H1 (cell line): ENCODE results near the gene GARS1. TPM values are rescaled to one million over a fixed set of nuclear protein-coding genes. Genes with fewer than 3 reads are reported as not detected.

Experiments used
- CTCF ChIA-PET: fragments of 300-600 bp; sonication (Branson Sonifier 250); formaldehyde crosslinking; loops from one replicate; lab custom pipeline; 2021; ENCODE audit not compliant: partially characterized antibody; lab: Charles Lee
- POLR2A ChIA-PET: fragments of 300-600 bp; sonication (Branson Sonifier 250); formaldehyde crosslinking; loops from one replicate; lab custom pipeline; 2021; ENCODE audit warnings: inconsistent platforms; ENCODE audit not compliant: partially characterized antibody; lab: Charles Lee
- DNase-seq, 2 experiments: peaks; one replicate each; pipeline versions ENCODE4 v3.0.0 to v3.0.0-alpha.2; 2010 to 2022; ENCODE audit warnings: low spot score in 2 of 2, low read depth in 1 of 2, mixed read lengths in 1 of 2
- FAIRE-seq: peaks from 2 replicates; lab custom pipeline; 2011; peaks lifted over from hg19 to GRCh38; lab: Jason Lieb, UNC
- H2AFZ ChIP-seq: 2 replicates; pipeline ENCODE4 v1.8.1; 2012; ENCODE audit warnings: low read length, inconsistent platforms
- H2AK5ac ChIP-seq: 2 replicates; pipeline ENCODE4 v1.6.1; 2013; ENCODE audit warnings: low read depth, low read length
- H2BK120ac ChIP-seq: replicated peaks from 2 replicates; pipeline ENCODE3; 2013; ENCODE audit warnings: low read depth, low read length, inconsistent platforms
- H2BK12ac ChIP-seq: 2 replicates; pipeline ENCODE4 v1.6.1; 2013; ENCODE audit warnings: low read depth, low read length
- H2BK15ac ChIP-seq: 2 replicates; pipeline ENCODE4 v1.6.1; 2013; ENCODE audit warnings: low read length
- H2BK20ac ChIP-seq: 2 replicates; pipeline ENCODE4 v1.6.1; 2013; ENCODE audit warnings: low read length
- H2BK5ac ChIP-seq: 2 replicates; pipeline ENCODE4 v1.6.1; 2013; ENCODE audit warnings: low read depth, low read length
- H3K14ac ChIP-seq: 2 replicates; pipeline ENCODE4 v1.6.1; 2013; ENCODE audit warnings: inconsistent platforms; ENCODE audit not compliant: insufficient read length
- H3K18ac ChIP-seq: 2 replicates; pipeline ENCODE4 v1.6.1; 2013; ENCODE audit warnings: low read length; ENCODE audit errors: extremely low read depth
- H3K23ac ChIP-seq: 2 replicates; pipeline ENCODE4 v1.6.1; 2013; ENCODE audit warnings: inconsistent platforms; ENCODE audit not compliant: insufficient read length
- H3K23me2 ChIP-seq: 2 replicates; pipeline ENCODE4 v1.6.1; 2013; ENCODE audit warnings: low read depth, low read length
- H3K27ac ChIP-seq: 2 replicates; pipeline ENCODE4 v1.6.1; 2011; ENCODE audit warnings: low read depth, low read length, inconsistent platforms
- H3K27me3 ChIP-seq, 4 experiments: replicated peaks in 1 of 4; 1 replicate in 1 of 4; 2 replicates in 3 of 4; pipeline versions ENCODE4 v1.6.1 to v1.8.1; 2011 to 2013; ENCODE audit warnings: low read length in 3 of 4, mild to moderate bottlenecking in 3 of 4, inconsistent platforms in 2 of 4, mixed read lengths in 2 of 4, moderate library complexity in 1 of 4; ENCODE audit not compliant: control insufficient read depth in 3 of 4, insufficient read depth in 3 of 4; ENCODE audit errors: extremely low read depth in 1 of 4
- H3K36me3 ChIP-seq, 4 experiments: 2 replicates each; pipeline versions ENCODE4 v1.6.1 to v1.8.1; 2011 to 2013; ENCODE audit warnings: mild to moderate bottlenecking in 4 of 4, low read length in 3 of 4, moderate library complexity in 2 of 4, control low read depth in 1 of 4, inconsistent platforms in 1 of 4; ENCODE audit not compliant: insufficient read depth in 4 of 4, control insufficient read depth in 2 of 4
- H3K4ac ChIP-seq: replicated peaks from 2 replicates; pipeline ENCODE3; 2013; ENCODE audit warnings: low read length, low read depth, mixed read lengths, inconsistent platforms; ENCODE audit not compliant: insufficient read length
- H3K4me1 ChIP-seq, 4 experiments: replicated peaks in 1 of 4; 1 replicate in 1 of 4; 2 replicates in 3 of 4; pipeline versions ENCODE4 v1.6.1 to v1.8.1; 2011 to 2013; ENCODE audit warnings: low read length in 3 of 4, inconsistent platforms in 2 of 4, mixed read lengths in 1 of 4; ENCODE audit not compliant: insufficient read depth in 4 of 4, control insufficient read depth in 3 of 4
- H3K4me2 ChIP-seq, 2 experiments: 2 replicates each; pipeline versions ENCODE4 v1.6.1 to v1.8.1; 2011 to 2013; ENCODE audit warnings: low read depth in 2 of 2, low read length in 2 of 2, control low read depth in 1 of 2, inconsistent platforms in 1 of 2, mild to moderate bottlenecking in 1 of 2; ENCODE audit not compliant: insufficient read depth in 1 of 2
- H3K4me3 ChIP-seq, 4 experiments: fragments of 200-600, 300-600 bp in 1 of 4; sonication (generic), shearing (Covaris generic), sonication (Bioruptor Twin) in 1 of 4; 2 replicates each; pipeline versions ENCODE4 v1.5.1 to v1.8.1; 2011 to 2016; ENCODE audit warnings: low read length in 4 of 4, low read depth in 3 of 4, control low read depth in 2 of 4, inconsistent platforms in 2 of 4, mild to moderate bottlenecking in 2 of 4, mixed read lengths in 1 of 4, moderate library complexity in 1 of 4; ENCODE audit not compliant: insufficient read depth in 2 of 4; ENCODE audit errors: extremely low read depth in 1 of 4
- H3K56ac ChIP-seq: replicated peaks from 2 replicates; pipeline ENCODE3; 2013; ENCODE audit warnings: low read depth, mild to moderate bottlenecking, mixed read lengths, low read length, inconsistent platforms; ENCODE audit not compliant: insufficient read length
- H3K79me1 ChIP-seq: 2 replicates; pipeline ENCODE4 v1.6.1; 2013; ENCODE audit warnings: low read depth, low read length, control low read depth
- H3K79me2 ChIP-seq, 2 experiments: 2 replicates each; pipeline versions ENCODE4 v1.6.1 to v1.8.1; 2012 to 2013; ENCODE audit warnings: low read length in 2 of 2, mild to moderate bottlenecking in 2 of 2, inconsistent platforms in 1 of 2; ENCODE audit not compliant: insufficient read depth in 2 of 2, control insufficient read depth in 1 of 2
- H3K9ac ChIP-seq, 4 experiments: replicated peaks in 1 of 4; 1 replicate in 1 of 4; 2 replicates in 3 of 4; pipeline versions ENCODE4 v1.6.1 to v1.8.1; 2011 to 2013; ENCODE audit warnings: low read depth in 3 of 4, low read length in 3 of 4, control low read depth in 2 of 4, mild to moderate bottlenecking in 2 of 4, moderate library complexity in 2 of 4, inconsistent platforms in 1 of 4; ENCODE audit errors: extremely low read depth in 1 of 4
- H3K9me3 ChIP-seq, 2 experiments: 2 replicates each; pipeline versions ENCODE4 v1.6.1 to v1.8.1; 2012 to 2013; ENCODE audit warnings: mild to moderate bottlenecking in 2 of 2, moderate library complexity in 2 of 2, control low read depth in 1 of 2, inconsistent platforms in 1 of 2, low read depth in 1 of 2, low read length in 1 of 2, mixed read lengths in 1 of 2; ENCODE audit not compliant: insufficient read depth in 2 of 2
- H4K20me1 ChIP-seq, 2 experiments: replicated peaks in 1 of 2; 2 replicates each; pipeline versions ENCODE3 to v1.8.1; 2011 to 2013; ENCODE audit warnings: inconsistent platforms in 2 of 2, low read length in 2 of 2, mild to moderate bottlenecking in 1 of 2; ENCODE audit not compliant: insufficient read depth in 2 of 2, control insufficient read depth in 1 of 2
- H4K5ac ChIP-seq: 2 replicates; pipeline ENCODE4 v1.6.1; 2013; ENCODE audit warnings: low read length, low read depth, mixed read lengths, inconsistent platforms; ENCODE audit not compliant: insufficient read length
- H4K8ac ChIP-seq: 2 replicates; pipeline ENCODE4 v1.8.0; 2013; ENCODE audit warnings: mild to moderate bottlenecking, moderate library complexity, low read length, inconsistent platforms; ENCODE audit not compliant: insufficient read depth; ENCODE audit errors: extremely low read depth
- H4K91ac ChIP-seq: replicated peaks from 2 replicates; pipeline ENCODE3; 2013; ENCODE audit warnings: low read length, mixed read lengths, inconsistent platforms; ENCODE audit not compliant: insufficient read length
- CEBPB ChIP-seq: IDR thresholded peaks from 2 replicates; pipeline ENCODE4 v1.6.1; 2012; ENCODE audit warnings: low read depth, low read length
- TAF1 ChIP-seq: IDR thresholded peaks from 2 replicates; pipeline ENCODE4 v1.6.1; 2011; ENCODE audit warnings: mild to moderate bottlenecking, low read depth, low read length
- WGBS, 2 experiments: shearing (Covaris generic) in 1 of 2; methylation state at CpG; one replicate each; pipeline versions ENCODE4 v1.1.6 to v1.1.7; 2013 to 2015; ENCODE audit warnings: low lambda C conversion rate in 2 of 2, mixed read lengths in 2 of 2, inconsistent platforms in 1 of 2, low coverage in 1 of 2, missing lambda C conversion rate in 1 of 2; ENCODE audit not compliant: insufficient replicate concordance in 2 of 2, insufficient coverage in 1 of 2, insufficient read length in 1 of 2; ENCODE audit errors: extremely low coverage in 1 of 2, missing lambda C conversion rate in 1 of 2; 5-methylcytosine and 5-hydroxymethylcytosine counted together
- polyA plus RNA-seq, 7 experiments: library from polyadenylated mRNA; depleted of rRNA in 3 of 7; stranded (reverse) in 5 of 7; unstranded in 2 of 7; fragments of >200 nt in 5 of 7; fragments of 200-250 nt in 2 of 7; gene quantifications; 1 replicate in 5 of 7; 2 replicates in 1 of 7; 4 replicates in 1 of 7; pipeline versions ENCODE4 v1.2.1 to v1.2.3, GENCODE V29; 2011 to 2013; ENCODE audit warnings: missing spikeins in 2 of 7, mixed read lengths in 2 of 7
- total RNA-seq: library from RNA; stranded (reverse); fragmentation: NEBNext Ultra II Directional; extraction: Animal tissue kit (Norgen Biotek cat#: 25700); gene quantifications from 2 replicates; pipeline ENCODE4 v1.2.1, GENCODE V29; 2021

GARS1 gene
- total and polyA plus RNA-seq, 2 of the 8 experiments (the other 6 are each of a cell fraction or from before 2014, with no cell fraction given) = 270 to 476 TPM

DNA sequence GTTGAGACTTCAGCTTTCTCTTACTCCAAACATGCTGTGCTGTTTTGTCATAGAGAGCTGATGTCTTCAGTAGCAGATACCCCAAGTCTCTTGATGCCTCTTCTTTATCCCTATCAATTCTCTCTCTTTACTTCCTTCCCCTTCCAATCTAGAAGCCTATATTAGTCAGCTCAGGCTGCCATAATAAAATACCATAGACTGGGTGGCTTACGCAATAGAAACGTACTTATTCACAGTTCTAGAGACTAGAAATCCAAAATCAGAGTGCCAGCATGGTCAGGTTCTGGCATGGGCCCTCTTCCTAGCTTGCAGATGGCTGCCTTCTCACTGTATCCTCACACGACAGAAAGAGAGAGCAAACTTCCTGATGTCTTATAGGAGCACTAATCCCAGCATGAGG is 9.0 kb upstream of the GARS1 start:
- CTCF ChIA-PET = interaction anchor here (0.6 to 0.8 kb wide), 2 partner anchors 22 to 168 kb away, joined by 3 read pairs; no protein-coding TSS in a partner anchor
- POLR2A ChIA-PET = interaction anchor here (1.3 to 1.4 kb wide), 2 partner anchors 9 to 18 kb away, joined by 3 to 6 read pairs; partner anchors contain the start of gene GARS1
- H4K5ac ChIP-seq = no peak overlapping the region
- H2BK20ac ChIP-seq = no peak overlapping the region
- no peak overlapping the region for H2AK5ac ChIP-seq
- peaks cover 5 to 11% of the 10 kb centered on the region in 2 experiments; a peak in 2 of 4 replicates for H3K9me3 ChIP-seq
- no peak overlapping the region for H3K56ac ChIP-seq
- no peak overlapping the region for H4K91ac ChIP-seq
- no peak for FAIRE-seq
- TF ChIP-seq TAF1 = no peak
- TF ChIP-seq CEBPB = peak; percentile 39; the same call in 1 of the 2 replicates
- no peak overlapping the region for H4K8ac ChIP-seq
- no peaks in the 10 kb centered on the region for H3K79me1 ChIP-seq
- peaks cover 2 to 10% (median 5%) of the 10 kb centered on the region in 4 experiments; a peak in 5 of 7 replicates for H3K4me1 ChIP-seq
- peaks cover 0 to 4% of the 10 kb centered on the region in 2 experiments; a peak in 1 of 4 replicates for H3K79me2 ChIP-seq
- H3K4me3 ChIP-seq = no peak overlapping the region
- no peak for DNase-seq
- no peak overlapping the region for H3K4me2 ChIP-seq
- H3K4ac ChIP-seq = no peak overlapping the region
- H2BK5ac ChIP-seq = no peak overlapping the region
- no peaks in the 10 kb centered on the region for H3K23me2 ChIP-seq
- H3K27ac ChIP-seq = no peak overlapping the region
- no peak overlapping the region for H3K23ac ChIP-seq
- no peak overlapping the region for H3K14ac ChIP-seq
- H3K18ac ChIP-seq = no peak overlapping the region
- H2AFZ ChIP-seq = no peak overlapping the region
- H4K20me1 ChIP-seq = no peaks in the 10 kb centered on the region
- no peak overlapping the region for H2BK12ac ChIP-seq
- peaks cover 0 to 14% (median 4%) of the 10 kb centered on the region in 4 experiments; a peak in 3 of 8 replicates for H3K36me3 ChIP-seq
- no peak overlapping the region for H3K9ac ChIP-seq
- 89% methylated on average over 3 of the region's 3 CpGs; no CpG with 5 or more reads in 1 of the 2 experiments for WGBS, 2 experiments
- no peaks in the 10 kb centered on the region for H3K27me3 ChIP-seq
- no peak overlapping the region for H2BK120ac ChIP-seq
- no peak overlapping the region for H2BK15ac ChIP-seq
